ENCODE results near the gene C2orf72. TPM values are rescaled to one million over a fixed set of nuclear protein-coding genes. Genes with fewer than 3 reads are reported as not detected.
"Not testable (repeated sequence)": the region's sequence is repeated elsewhere in the genome, so short reads cannot be mapped to it uniquely, and the experiment has no call there.

Gene C2orf72
- total RNA-seq = 34.2 TPM

- no peak for DNase-seq (ENCODE audit: low spot score)
Observed at GRCh38 chr2:231037202-231037730, at the start of gene C2orf72. C2orf72 (plus strand) TSS chr2:231037523; CDS start chr2:231037566, 43 bp downstream.

GRCh38 chr2:230989731-230990130 is 47.6 kb upstream of the C2orf72 start:
- no peak for DNase-seq (ENCODE audit: low spot score)

- DNase-seq (ENCODE audit: low spot score) = no peak
Observed at GRCh38 chr2:230990131-230990898, 47.0 kb upstream of the C2orf72 start.

GRCh38 chr2:230990899-230991150 is 46.5 kb upstream of the C2orf72 start:
- no peak for DNase-seq (ENCODE audit: low spot score)

GRCh38 chr2:230991598-230991997 is 45.7 kb upstream of the C2orf72 start:
- no peak for DNase-seq (ENCODE audit: low spot score)

GRCh38 chr2:230995821-230996220 is 41.5 kb upstream of the C2orf72 start, which contains the start of gene SPATA3:
SPATA3 (plus strand) TSS chr2:230996121; CDS start chr2:230996234, 113 bp downstream.
- no peak for DNase-seq (ENCODE audit: low spot score)

- DNase-seq (ENCODE audit: low spot score) = no peak
Observed at GRCh38 chr2:230996661-230997060, 40.7 kb upstream of the C2orf72 start.

- DNase-seq (ENCODE audit: low spot score) = no peak
Observed at GRCh38 chr2:230998882-230999281, 38.4 kb upstream of the C2orf72 start.

- DNase-seq (ENCODE audit: low spot score) = no peak
Observed at GRCh38 chr2:230999477-230999876, 37.8 kb upstream of the C2orf72 start.

- DNase-seq (ENCODE audit: low spot score) = peak; percentile 26
Observed at GRCh38 chr2:231000211-231000904, 37.0 kb upstream of the C2orf72 start.

GRCh38 chr2:231001036-231001435 is 36.3 kb upstream of the C2orf72 start:
- no peak for DNase-seq (ENCODE audit: low spot score)

DNA sequence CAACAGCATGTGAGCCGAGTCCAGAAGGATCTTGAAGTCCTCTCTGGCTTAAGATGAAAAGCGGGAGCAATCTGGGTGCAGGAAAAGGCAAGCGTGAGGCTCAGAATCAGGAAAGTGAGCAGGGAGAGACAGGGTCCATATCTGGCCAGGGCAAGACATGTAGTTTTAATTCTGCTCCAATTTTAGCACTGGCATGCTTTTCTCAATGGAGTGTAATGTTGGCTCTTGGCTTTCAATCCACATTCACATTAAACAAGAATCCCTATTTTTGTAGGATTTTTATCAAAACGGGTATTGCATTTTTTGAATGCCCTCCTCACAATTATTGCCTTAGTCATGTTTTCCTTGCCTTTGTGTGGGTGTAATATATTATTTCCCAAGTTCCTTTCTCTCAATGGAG is 35.4 kb upstream of the C2orf72 start:
- DNase-seq (ENCODE audit: low spot score) = no peak

- no peak for DNase-seq (ENCODE audit: low spot score)
Observed at GRCh38 chr2:231002641-231003040, 34.7 kb upstream of the C2orf72 start.

DNA sequence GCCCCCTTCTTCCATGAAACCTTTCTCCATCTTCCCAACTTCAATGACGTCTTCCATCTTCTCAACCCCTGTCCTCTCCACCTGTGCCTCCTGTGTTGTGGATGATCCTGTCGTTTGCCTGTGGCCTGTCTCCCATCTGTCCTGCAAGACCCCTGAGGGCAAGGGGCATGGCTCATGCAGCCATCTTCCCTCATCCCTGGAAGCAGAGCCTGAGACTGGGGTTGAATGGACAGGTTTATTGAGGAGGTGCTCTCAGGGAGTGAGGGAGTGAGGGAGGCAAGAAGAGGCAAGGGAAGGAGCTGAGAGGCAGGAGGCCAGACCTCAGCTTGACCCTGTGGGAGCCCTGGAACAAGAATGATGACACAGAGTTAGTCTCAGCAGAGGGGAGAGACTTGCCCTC is 34.1 kb upstream of the C2orf72 start:
- DNase-seq (ENCODE audit: low spot score) = no peak

DNA sequence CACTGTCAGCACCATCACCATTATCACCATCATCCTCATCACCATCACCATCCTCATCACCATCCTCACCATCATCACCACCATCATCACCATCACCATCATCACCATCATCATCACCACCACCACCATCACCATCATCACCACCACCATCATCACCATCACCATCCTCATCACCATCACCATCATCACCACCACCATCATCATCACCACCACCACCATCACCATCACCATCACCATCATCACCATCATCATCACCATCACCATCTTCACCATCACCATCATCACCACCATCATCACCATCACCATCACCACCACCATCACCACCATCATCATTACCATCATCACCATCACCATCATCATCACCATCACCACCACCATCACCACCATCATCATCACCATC is 32.4 kb upstream of the C2orf72 start:
- DNase-seq (ENCODE audit: low spot score) = not testable (repeated sequence)

DNA sequence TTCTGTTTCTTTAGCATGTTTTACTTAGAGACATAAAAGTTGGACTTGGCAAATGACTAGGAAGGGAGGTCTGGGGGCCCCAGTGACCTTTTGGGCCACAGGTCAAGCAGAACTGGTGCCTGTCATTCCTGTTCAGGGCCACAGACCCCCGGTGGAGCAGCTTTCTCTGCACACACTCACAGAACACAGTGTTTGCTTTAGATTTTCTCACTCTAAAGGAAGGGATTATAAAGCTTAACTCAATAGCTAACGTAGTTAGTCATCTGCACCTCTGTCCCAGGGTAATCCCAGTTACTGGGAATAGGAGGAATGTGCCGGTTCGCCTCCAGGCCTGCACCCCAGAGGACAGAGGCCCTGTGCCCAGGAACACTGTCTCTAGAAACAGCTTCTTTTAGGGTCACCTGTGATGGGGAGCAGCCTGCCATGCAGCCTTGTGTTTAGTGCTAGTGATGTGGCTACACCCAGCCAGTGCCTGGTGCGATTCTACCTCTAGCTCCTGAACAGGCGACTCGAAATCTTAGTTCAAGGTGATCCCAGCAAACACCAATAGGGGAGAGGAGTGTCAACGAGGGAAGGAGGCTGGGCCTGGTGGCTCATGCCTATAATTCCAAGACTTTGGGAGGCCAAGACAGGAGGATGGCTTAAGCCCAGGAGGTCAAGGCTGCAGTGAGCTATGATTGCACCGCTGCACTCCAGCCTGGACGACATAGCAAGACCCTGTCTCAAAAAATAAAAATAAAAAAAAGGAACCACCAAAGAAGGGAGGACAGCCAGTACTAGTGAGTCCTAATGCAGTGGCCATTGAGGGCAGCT is 29.8 kb upstream of the C2orf72 start:
- no peak for DNase-seq (ENCODE audit: low spot score)

DNA sequence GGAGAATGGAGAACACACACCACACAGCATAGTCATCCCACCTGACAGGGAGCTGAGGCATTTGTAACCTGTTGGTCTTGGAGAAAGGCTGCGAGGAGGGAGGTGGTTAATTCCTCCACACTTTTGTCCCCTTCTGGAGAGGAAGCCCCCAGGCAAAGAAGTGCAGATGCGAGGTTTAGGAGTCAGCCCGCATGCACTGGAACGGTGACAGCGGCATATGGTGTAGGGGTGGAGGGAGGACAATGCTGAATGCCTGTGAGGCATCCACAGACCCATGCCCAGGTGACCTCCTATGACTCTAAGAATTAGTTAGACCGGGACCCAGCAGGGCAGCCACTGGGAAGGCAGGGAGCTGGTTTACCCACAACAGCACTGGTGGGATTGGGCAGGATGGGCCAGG is 29.2 kb upstream of the C2orf72 start:
- DNase-seq (ENCODE audit: low spot score) = no peak

DNA sequence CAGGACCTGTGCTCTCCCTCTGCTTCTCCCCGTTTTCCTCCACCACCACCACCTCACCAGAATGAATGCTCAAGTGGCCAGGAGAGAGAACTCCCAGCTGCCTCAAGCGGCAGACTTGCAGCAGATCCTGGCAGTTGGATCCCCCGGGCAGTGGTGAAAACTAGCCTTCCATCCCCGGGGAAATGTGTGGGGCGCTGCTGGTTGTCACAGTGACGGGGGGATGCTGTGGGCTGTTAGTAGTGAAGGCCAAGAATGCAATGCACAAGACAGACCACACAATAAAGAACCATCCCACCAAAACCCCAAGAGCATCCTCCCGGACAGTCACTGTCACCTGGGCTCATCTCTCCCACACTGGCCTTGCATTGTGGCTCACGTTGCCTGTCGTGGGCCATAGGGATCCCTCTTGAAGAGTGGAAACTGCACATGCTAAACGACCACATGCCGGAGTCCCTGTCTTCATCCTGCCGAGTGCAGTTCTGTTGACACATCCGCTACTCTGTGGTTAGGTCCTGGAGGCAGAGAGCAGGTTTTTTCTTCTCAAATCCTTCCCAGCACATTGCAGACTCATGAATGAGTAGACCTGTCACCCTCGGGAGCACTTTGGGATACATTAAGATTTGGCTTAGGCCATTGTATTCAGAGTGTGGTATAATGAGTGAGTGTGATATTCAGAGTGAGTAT is 27.9 kb upstream of the C2orf72 start:
- no peak for DNase-seq (ENCODE audit: low spot score)

- no peak for DNase-seq (ENCODE audit: low spot score)
Observed at GRCh38 chr2:231010201-231010730, 27.1 kb upstream of the C2orf72 start.

DNA sequence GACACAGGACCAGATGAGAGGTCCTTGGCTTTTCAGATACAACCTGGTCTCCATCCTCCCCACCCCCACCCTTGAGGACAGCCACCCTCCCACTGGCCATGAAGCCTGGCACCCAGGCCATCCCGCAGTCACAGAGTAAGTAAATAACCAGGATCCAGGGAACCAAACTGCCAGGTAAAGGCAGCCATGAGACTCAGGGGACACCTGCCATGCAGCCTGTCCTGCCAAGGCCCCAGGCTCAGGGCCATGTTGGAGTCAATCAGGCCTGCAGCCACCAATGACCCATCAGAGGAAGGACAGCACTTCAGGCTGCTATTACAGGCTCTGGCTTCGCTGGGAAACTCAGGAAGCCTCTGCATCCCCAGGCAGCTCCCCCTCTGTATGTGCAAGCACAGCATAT is 25.8 kb upstream of the C2orf72 start:
- DNase-seq (ENCODE audit: low spot score) = no peak

DNA sequence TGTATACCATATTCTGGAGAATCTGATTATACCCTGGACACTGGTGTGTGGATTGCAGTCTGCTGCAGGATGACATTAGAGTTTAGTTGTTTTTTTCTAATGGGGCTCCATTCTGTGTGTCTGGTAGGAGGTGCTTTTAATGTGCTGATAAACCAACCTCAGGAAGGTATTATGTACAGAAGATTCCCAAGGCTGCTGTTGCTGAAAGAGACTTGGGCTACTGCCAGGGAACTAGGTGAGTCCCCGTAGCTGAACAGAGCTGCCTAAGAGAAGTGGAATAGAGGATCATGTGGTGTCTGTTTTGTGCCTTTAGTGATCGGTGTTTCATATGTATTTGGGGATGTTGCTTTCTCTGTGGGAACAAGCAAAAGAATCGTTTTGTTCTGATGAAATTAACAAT is 24.9 kb upstream of the C2orf72 start:
- DNase-seq (ENCODE audit: low spot score) = no peak

DNA sequence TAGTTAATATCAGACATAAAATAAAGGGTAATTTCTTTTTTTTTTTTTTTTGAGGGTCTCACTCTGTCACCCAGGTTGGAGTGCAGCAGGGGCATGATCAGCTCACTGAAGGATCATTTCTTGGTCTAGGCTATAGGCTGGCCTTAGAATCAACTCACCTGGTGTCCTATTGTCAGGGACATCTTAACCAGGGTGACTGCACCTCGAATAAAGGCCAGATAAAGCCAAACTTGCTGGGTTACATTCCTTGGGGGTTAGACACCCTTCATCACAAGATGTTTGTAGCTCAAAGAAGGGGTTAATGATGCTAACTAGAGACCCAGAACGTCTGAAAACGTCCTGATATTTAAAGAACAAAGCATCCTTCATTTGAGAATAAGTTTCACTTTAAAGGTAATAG is 23.5 kb upstream of the C2orf72 start:
- no peak for DNase-seq (ENCODE audit: low spot score)

Measured in mucosa of gallbladder (tissue), 1 donor.